Lower leg skin (tissue), 3 donors: Measurements from ENCODE around the gene PUS7L.

Source experiments
- CTCF ChIP-seq, 3 donors: fragments of 450-650 bp; IDR thresholded peaks; one replicate each; pipeline ENCODE4 v1.5.1; 2016; ENCODE audit warnings: antibody characterized with exemption in 3 of 3, mild to moderate bottlenecking in 3 of 3, moderate library complexity in 2 of 3
- POLR2A ChIP-seq, 2 donors: fragments of 450-650 bp; IDR thresholded peaks; one replicate each; pipeline ENCODE4 v1.6.1; 2016 to 2017; ENCODE audit warnings: antibody characterized with exemption in 2 of 2, mild to moderate bottlenecking in 1 of 2, moderate library complexity in 1 of 2

GRCh38 chr12:43676183-43676813 is 82.3 kb downstream of the PUS7L start:
- TF ChIP-seq CTCF (IDR thresholded peaks at IDR 0.05) (no peak), POLR2A (IDR thresholded peaks at IDR 0.05) (no peak)
